H1 (cell line): Measurements from ENCODE around the gene TKFC. TPM values are rescaled to one million over a fixed set of nuclear protein-coding genes. Genes with fewer than 3 reads are reported as not detected.

ENCODE experiments used
- CTCF ChIA-PET: fragments of 300-600 bp; sonication (Branson Sonifier 250); formaldehyde crosslinking; loops from one replicate; lab custom pipeline; 2021; ENCODE audit not compliant: partially characterized antibody; lab: Charles Lee
- POLR2A ChIA-PET: fragments of 300-600 bp; sonication (Branson Sonifier 250); formaldehyde crosslinking; loops from one replicate; lab custom pipeline; 2021; ENCODE audit warnings: inconsistent platforms; ENCODE audit not compliant: partially characterized antibody; lab: Charles Lee
- DNase-seq, 2 experiments: peaks; one replicate each; pipeline versions ENCODE4 v3.0.0 to v3.0.0-alpha.2; 2010 to 2022; ENCODE audit warnings: low spot score in 2 of 2, low read depth in 1 of 2, mixed read lengths in 1 of 2
- FAIRE-seq: peaks from 2 replicates; lab custom pipeline; 2011; peaks lifted over from hg19 to GRCh38; lab: Jason Lieb, UNC
- H2AFZ ChIP-seq: 2 replicates; pipeline ENCODE4 v1.8.1; 2012; ENCODE audit warnings: low read length, inconsistent platforms
- H2AK5ac ChIP-seq: 2 replicates; pipeline ENCODE4 v1.6.1; 2013; ENCODE audit warnings: low read depth, low read length
- H2BK120ac ChIP-seq: replicated peaks from 2 replicates; pipeline ENCODE3; 2013; ENCODE audit warnings: low read depth, low read length, inconsistent platforms
- H2BK12ac ChIP-seq: 2 replicates; pipeline ENCODE4 v1.6.1; 2013; ENCODE audit warnings: low read depth, low read length
- H2BK15ac ChIP-seq: 2 replicates; pipeline ENCODE4 v1.6.1; 2013; ENCODE audit warnings: low read length
- H2BK20ac ChIP-seq: 2 replicates; pipeline ENCODE4 v1.6.1; 2013; ENCODE audit warnings: low read length
- H2BK5ac ChIP-seq: 2 replicates; pipeline ENCODE4 v1.6.1; 2013; ENCODE audit warnings: low read depth, low read length
- H3K14ac ChIP-seq: 2 replicates; pipeline ENCODE4 v1.6.1; 2013; ENCODE audit warnings: inconsistent platforms; ENCODE audit not compliant: insufficient read length
- H3K18ac ChIP-seq: 2 replicates; pipeline ENCODE4 v1.6.1; 2013; ENCODE audit warnings: low read length; ENCODE audit errors: extremely low read depth
- H3K23ac ChIP-seq: 2 replicates; pipeline ENCODE4 v1.6.1; 2013; ENCODE audit warnings: inconsistent platforms; ENCODE audit not compliant: insufficient read length
- H3K23me2 ChIP-seq: 2 replicates; pipeline ENCODE4 v1.6.1; 2013; ENCODE audit warnings: low read depth, low read length
- H3K27ac ChIP-seq: 2 replicates; pipeline ENCODE4 v1.6.1; 2011; ENCODE audit warnings: low read depth, low read length, inconsistent platforms
- H3K27me3 ChIP-seq, 4 experiments: replicated peaks in 1 of 4; 1 replicate in 1 of 4; 2 replicates in 3 of 4; pipeline versions ENCODE4 v1.6.1 to v1.8.1; 2011 to 2013; ENCODE audit warnings: low read length in 3 of 4, mild to moderate bottlenecking in 3 of 4, inconsistent platforms in 2 of 4, mixed read lengths in 2 of 4, moderate library complexity in 1 of 4; ENCODE audit not compliant: control insufficient read depth in 3 of 4, insufficient read depth in 3 of 4; ENCODE audit errors: extremely low read depth in 1 of 4
- H3K36me3 ChIP-seq, 4 experiments: 2 replicates each; pipeline versions ENCODE4 v1.6.1 to v1.8.1; 2011 to 2013; ENCODE audit warnings: mild to moderate bottlenecking in 4 of 4, low read length in 3 of 4, moderate library complexity in 2 of 4, control low read depth in 1 of 4, inconsistent platforms in 1 of 4; ENCODE audit not compliant: insufficient read depth in 4 of 4, control insufficient read depth in 2 of 4
- H3K4ac ChIP-seq: replicated peaks from 2 replicates; pipeline ENCODE3; 2013; ENCODE audit warnings: low read length, low read depth, mixed read lengths, inconsistent platforms; ENCODE audit not compliant: insufficient read length
- H3K4me1 ChIP-seq, 4 experiments: replicated peaks in 1 of 4; 1 replicate in 1 of 4; 2 replicates in 3 of 4; pipeline versions ENCODE4 v1.6.1 to v1.8.1; 2011 to 2013; ENCODE audit warnings: low read length in 3 of 4, inconsistent platforms in 2 of 4, mixed read lengths in 1 of 4; ENCODE audit not compliant: insufficient read depth in 4 of 4, control insufficient read depth in 3 of 4
- H3K4me2 ChIP-seq, 2 experiments: 2 replicates each; pipeline versions ENCODE4 v1.6.1 to v1.8.1; 2011 to 2013; ENCODE audit warnings: low read depth in 2 of 2, low read length in 2 of 2, control low read depth in 1 of 2, inconsistent platforms in 1 of 2, mild to moderate bottlenecking in 1 of 2; ENCODE audit not compliant: insufficient read depth in 1 of 2
- H3K4me3 ChIP-seq, 4 experiments: fragments of 200-600, 300-600 bp in 1 of 4; sonication (generic), shearing (Covaris generic), sonication (Bioruptor Twin) in 1 of 4; 2 replicates each; pipeline versions ENCODE4 v1.5.1 to v1.8.1; 2011 to 2016; ENCODE audit warnings: low read length in 4 of 4, low read depth in 3 of 4, control low read depth in 2 of 4, inconsistent platforms in 2 of 4, mild to moderate bottlenecking in 2 of 4, mixed read lengths in 1 of 4, moderate library complexity in 1 of 4; ENCODE audit not compliant: insufficient read depth in 2 of 4; ENCODE audit errors: extremely low read depth in 1 of 4
- H3K56ac ChIP-seq: replicated peaks from 2 replicates; pipeline ENCODE3; 2013; ENCODE audit warnings: low read depth, mild to moderate bottlenecking, mixed read lengths, low read length, inconsistent platforms; ENCODE audit not compliant: insufficient read length
- H3K79me1 ChIP-seq: 2 replicates; pipeline ENCODE4 v1.6.1; 2013; ENCODE audit warnings: low read depth, low read length, control low read depth
- H3K79me2 ChIP-seq, 2 experiments: 2 replicates each; pipeline versions ENCODE4 v1.6.1 to v1.8.1; 2012 to 2013; ENCODE audit warnings: low read length in 2 of 2, mild to moderate bottlenecking in 2 of 2, inconsistent platforms in 1 of 2; ENCODE audit not compliant: insufficient read depth in 2 of 2, control insufficient read depth in 1 of 2
- H3K9ac ChIP-seq, 4 experiments: replicated peaks in 1 of 4; 1 replicate in 1 of 4; 2 replicates in 3 of 4; pipeline versions ENCODE4 v1.6.1 to v1.8.1; 2011 to 2013; ENCODE audit warnings: low read depth in 3 of 4, low read length in 3 of 4, control low read depth in 2 of 4, mild to moderate bottlenecking in 2 of 4, moderate library complexity in 2 of 4, inconsistent platforms in 1 of 4; ENCODE audit errors: extremely low read depth in 1 of 4
- H3K9me3 ChIP-seq, 2 experiments: 2 replicates each; pipeline versions ENCODE4 v1.6.1 to v1.8.1; 2012 to 2013; ENCODE audit warnings: mild to moderate bottlenecking in 2 of 2, moderate library complexity in 2 of 2, control low read depth in 1 of 2, inconsistent platforms in 1 of 2, low read depth in 1 of 2, low read length in 1 of 2, mixed read lengths in 1 of 2; ENCODE audit not compliant: insufficient read depth in 2 of 2
- H4K20me1 ChIP-seq, 2 experiments: replicated peaks in 1 of 2; 2 replicates each; pipeline versions ENCODE3 to v1.8.1; 2011 to 2013; ENCODE audit warnings: inconsistent platforms in 2 of 2, low read length in 2 of 2, mild to moderate bottlenecking in 1 of 2; ENCODE audit not compliant: insufficient read depth in 2 of 2, control insufficient read depth in 1 of 2
- H4K5ac ChIP-seq: 2 replicates; pipeline ENCODE4 v1.6.1; 2013; ENCODE audit warnings: low read length, low read depth, mixed read lengths, inconsistent platforms; ENCODE audit not compliant: insufficient read length
- H4K8ac ChIP-seq: 2 replicates; pipeline ENCODE4 v1.8.0; 2013; ENCODE audit warnings: mild to moderate bottlenecking, moderate library complexity, low read length, inconsistent platforms; ENCODE audit not compliant: insufficient read depth; ENCODE audit errors: extremely low read depth
- H4K91ac ChIP-seq: replicated peaks from 2 replicates; pipeline ENCODE3; 2013; ENCODE audit warnings: low read length, mixed read lengths, inconsistent platforms; ENCODE audit not compliant: insufficient read length
- CBX5 ChIP-seq: fragments of 300-800, 300-1000 bp; sonication (generic); IDR thresholded peaks from 2 replicates; pipeline ENCODE4 v1.7.1; 2016; ENCODE audit warnings: antibody characterized with exemption, low read length, low read depth
- WGBS, 2 experiments: shearing (Covaris generic) in 1 of 2; methylation state at CpG; one replicate each; pipeline versions ENCODE4 v1.1.6 to v1.1.7; 2013 to 2015; ENCODE audit warnings: low lambda C conversion rate in 2 of 2, mixed read lengths in 2 of 2, inconsistent platforms in 1 of 2, low coverage in 1 of 2, missing lambda C conversion rate in 1 of 2; ENCODE audit not compliant: insufficient replicate concordance in 2 of 2, insufficient coverage in 1 of 2, insufficient read length in 1 of 2; ENCODE audit errors: extremely low coverage in 1 of 2, missing lambda C conversion rate in 1 of 2; 5-methylcytosine and 5-hydroxymethylcytosine counted together
- polyA plus RNA-seq, 7 experiments: library from polyadenylated mRNA; depleted of rRNA in 3 of 7; stranded (reverse) in 5 of 7; unstranded in 2 of 7; fragments of >200 nt in 5 of 7; fragments of 200-250 nt in 2 of 7; gene quantifications; 1 replicate in 5 of 7; 2 replicates in 1 of 7; 4 replicates in 1 of 7; pipeline versions ENCODE4 v1.2.1 to v1.2.3, GENCODE V29; 2011 to 2013; ENCODE audit warnings: missing spikeins in 2 of 7, mixed read lengths in 2 of 7
- total RNA-seq: library from RNA; stranded (reverse); fragmentation: NEBNext Ultra II Directional; extraction: Animal tissue kit (Norgen Biotek cat#: 25700); gene quantifications from 2 replicates; pipeline ENCODE4 v1.2.1, GENCODE V29; 2021

Gene TKFC
- total and polyA plus RNA-seq, 2 of the 8 experiments (the other 6 are each of a cell fraction or from before 2014, with no cell fraction given): 53.5 to 55.0 TPM

DNA sequence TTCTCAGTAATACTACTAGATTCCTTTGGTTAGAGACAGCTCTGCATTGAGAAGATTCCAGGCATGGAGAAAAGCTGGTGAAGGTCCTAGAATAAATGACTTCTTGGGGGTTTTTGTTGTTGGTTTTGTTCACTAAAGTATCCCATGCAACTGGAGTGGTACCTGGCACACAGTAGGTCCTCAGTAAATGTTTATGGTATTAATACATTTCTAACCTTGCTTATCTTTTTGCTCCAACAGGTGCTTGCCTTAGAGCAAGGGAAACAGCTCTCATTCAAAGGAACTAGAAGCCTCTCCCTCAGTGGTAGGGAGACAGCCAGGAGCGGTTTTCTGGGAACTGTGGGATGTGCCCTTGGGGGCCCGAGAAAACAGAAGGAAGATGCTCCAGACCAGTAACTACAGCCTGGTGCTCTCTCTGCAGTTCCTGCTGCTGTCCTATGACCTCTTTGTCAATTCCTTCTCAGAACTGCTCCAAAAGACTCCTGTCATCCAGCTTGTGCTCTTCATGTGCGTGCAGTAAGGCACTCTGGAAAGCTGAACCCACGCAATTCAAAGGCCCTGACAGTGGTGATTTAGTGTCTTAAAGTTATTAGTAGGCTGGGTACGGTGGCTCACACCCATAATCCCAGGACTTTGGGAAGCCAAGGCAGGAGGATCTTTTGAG lies 31.1 kb downstream of the TKFC start:
- no peak overlapping the region for H2AK5ac ChIP-seq
- H3K4ac ChIP-seq: no peak overlapping the region
- no peak overlapping the region for H4K5ac ChIP-seq
- ChIA-PET CTCF (interaction anchor here (0.7 to 22.8 kb wide), 7 partner anchors 9 to 153 kb away, joined by 3 to 255 read pairs (median 8); partner anchors contain the start of genes DDB1 and TKFC), POLR2A (interaction anchor here (1.1 to 39.7 kb wide), 8 partner anchors 6 to 64 kb away, joined by 3 to 1106 read pairs (median 60); partner anchors contain the start of genes CPSF7, CYB561A3, DDB1 and SDHAF2)
- H3K56ac ChIP-seq: no peak overlapping the region
- no peak overlapping the region for H2BK5ac ChIP-seq
- H2BK15ac ChIP-seq: no peak overlapping the region
- H3K4me2 ChIP-seq: no peak overlapping the region
- FAIRE-seq (no peak), DNase-seq (no peak)
- H4K8ac ChIP-seq: no peak overlapping the region
- H2AFZ ChIP-seq: no peak overlapping the region
- no peak overlapping the region for H3K18ac ChIP-seq
- no peaks in the 10 kb centered on the region for H3K4me1 ChIP-seq
- H3K79me2 ChIP-seq: peaks cover 3 to 23% of the 10 kb centered on the region in 2 experiments
- no peak overlapping the region for H2BK120ac ChIP-seq
- no peak overlapping the region for H3K4me3 ChIP-seq
- H3K79me1 ChIP-seq: peaks cover 3% of the 10 kb centered on the region
- no peak overlapping the region for H4K91ac ChIP-seq
- no peaks in the 10 kb centered on the region for H3K27me3 ChIP-seq
- peaks cover 21 to 49% (median 39%) of the 10 kb centered on the region in 4 experiments for H3K36me3 ChIP-seq
- no peaks in the 10 kb centered on the region for H4K20me1 ChIP-seq
- no peak overlapping the region for H3K14ac ChIP-seq
- no peak overlapping the region for H3K9ac ChIP-seq
- no peak overlapping the region for H2BK12ac ChIP-seq
- WGBS, 2 experiments: 87% methylated on average over 5 of the region's 5 CpGs; no CpG with 5 or more reads in 1 of the 2 experiments
- H2BK20ac ChIP-seq: no peak overlapping the region
- H3K27ac ChIP-seq: no peak overlapping the region
- no peak overlapping the region for H3K23ac ChIP-seq
- no peaks in the 10 kb centered on the region for H3K9me3 ChIP-seq
- no peak for TF ChIP-seq CBX5
- peaks cover 14% of the 10 kb centered on the region for H3K23me2 ChIP-seq
